GM12892 (cell line): ENCODE measurements around the gene EXT2.

Source experiments
- POLR2A ChIP-seq: IDR thresholded peaks from 2 replicates; pipeline ENCODE4 v1.6.1; 2011; ENCODE audit warnings: low read depth, low read length, control low read depth
- TAF1 ChIP-seq: IDR thresholded peaks from 2 replicates; pipeline ENCODE4 v1.6.1; 2011; ENCODE audit warnings: low read depth, mild to moderate bottlenecking, control low read depth, low read length, borderline replicate concordance

GRCh38 chr11:44176546-44177213 lies 81.2 kb downstream of the EXT2 start:
- TF ChIP-seq TAF1 (no peak), POLR2A (no peak)
